SH-SY5Y (cell line): ENCODE data around the gene KRT28.

Source experiments
- GATA2 ChIP-seq: IDR thresholded peaks from 2 replicates; pipeline ENCODE4 v1.6.1; 2011; ENCODE audit warnings: mild to moderate bottlenecking, low read depth, low read length
- GATA3 ChIP-seq: IDR thresholded peaks from 2 replicates; pipeline ENCODE4 v1.6.1; 2011; ENCODE audit warnings: low read depth, mild to moderate bottlenecking, low read length, moderate library complexity

DNA sequence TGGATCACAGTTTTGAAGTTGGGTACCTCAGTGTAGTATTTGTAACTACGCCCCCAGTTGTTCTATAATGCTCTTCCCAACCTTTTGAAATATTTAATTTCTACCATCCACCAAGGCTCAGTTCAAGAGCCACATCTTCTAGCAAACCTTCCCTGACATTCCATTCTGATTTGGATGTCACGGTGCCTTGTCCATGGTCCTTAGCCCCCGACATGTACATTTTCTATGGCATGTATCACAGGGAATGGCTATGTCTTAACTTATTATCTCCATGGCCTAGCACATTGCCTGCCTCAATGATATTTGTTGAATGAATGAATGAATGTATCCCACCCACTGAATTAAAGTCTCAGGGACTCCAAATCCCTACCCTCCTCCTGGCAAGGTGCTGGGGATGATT lies 6.4 kb upstream of the KRT28 start:
- TF ChIP-seq GATA3, result no peak
- no peak for TF ChIP-seq GATA2
